Amygdala (tissue), 56 donors: ENCODE results near the gene ATXN7L3.

Experiments
- DNase-seq, 56 donors: peaks; one replicate each; lab custom pipeline; 2025; lab: John Stamatoyannopoulos, UW

ATXN7L3 gene

GRCh38 chr17:44203731-44204440 is 4.2 kb upstream of the ATXN7L3 start:
- DNase-seq: peak in 5 of 56 donors; percentile 2 to 35 (median 8)

DNA sequence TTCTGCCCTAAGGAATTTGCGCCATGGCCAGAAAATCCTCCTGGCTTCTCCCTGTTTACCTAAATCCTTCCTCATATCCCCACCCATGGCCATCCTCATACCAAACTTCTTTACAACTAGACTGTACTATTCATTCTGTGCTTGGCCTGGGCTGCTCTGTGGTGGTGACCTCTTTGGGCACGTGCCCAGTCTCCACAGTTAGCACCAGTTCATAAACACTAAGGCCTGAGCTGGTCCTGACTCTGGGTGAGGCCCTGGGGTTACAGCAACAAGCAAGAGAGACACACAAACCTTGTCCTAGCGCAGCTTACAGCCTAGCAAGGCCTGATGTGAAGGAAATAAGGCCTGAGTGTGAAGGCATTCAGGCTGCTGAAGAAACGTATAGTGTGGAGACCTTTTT is 3.1 kb upstream of the ATXN7L3 start:
- no peak for DNase-seq

DNA sequence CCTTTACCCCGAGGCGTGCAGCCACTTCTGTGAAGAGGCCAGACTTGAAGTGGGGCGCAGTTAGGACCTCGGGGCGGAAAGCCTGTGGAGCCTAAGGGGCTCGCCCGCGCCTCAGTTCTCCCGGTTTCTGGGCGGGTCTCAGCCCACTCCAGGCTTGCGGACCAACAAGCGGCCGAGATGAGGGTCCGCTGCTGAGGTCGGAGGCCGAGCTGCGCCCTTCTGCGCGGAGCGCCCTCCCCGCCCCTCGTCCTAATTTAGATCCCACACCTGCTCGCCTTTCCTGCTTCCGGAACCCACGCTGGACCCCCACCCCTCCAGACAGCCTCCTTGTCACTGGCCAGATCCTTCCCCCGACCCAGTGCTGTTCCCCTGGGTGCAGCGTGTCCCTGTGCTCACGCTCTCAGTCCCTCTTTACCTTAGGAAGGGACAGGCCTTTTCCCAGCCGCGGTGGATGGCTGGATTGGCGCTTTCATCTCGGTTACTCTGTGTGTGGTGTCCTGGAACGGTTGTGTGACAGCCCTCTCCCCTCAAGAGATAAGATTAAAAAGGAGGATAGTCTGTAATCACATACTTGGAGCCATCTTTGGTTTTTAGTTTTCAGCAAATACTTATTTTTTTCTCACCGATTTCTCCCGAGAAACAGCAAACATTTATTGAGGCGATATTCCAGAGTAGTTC is 933 bp upstream of the ATXN7L3 start:
- DNase-seq: peak in 2 of 56 donors; percentile 28 to 59

DNA sequence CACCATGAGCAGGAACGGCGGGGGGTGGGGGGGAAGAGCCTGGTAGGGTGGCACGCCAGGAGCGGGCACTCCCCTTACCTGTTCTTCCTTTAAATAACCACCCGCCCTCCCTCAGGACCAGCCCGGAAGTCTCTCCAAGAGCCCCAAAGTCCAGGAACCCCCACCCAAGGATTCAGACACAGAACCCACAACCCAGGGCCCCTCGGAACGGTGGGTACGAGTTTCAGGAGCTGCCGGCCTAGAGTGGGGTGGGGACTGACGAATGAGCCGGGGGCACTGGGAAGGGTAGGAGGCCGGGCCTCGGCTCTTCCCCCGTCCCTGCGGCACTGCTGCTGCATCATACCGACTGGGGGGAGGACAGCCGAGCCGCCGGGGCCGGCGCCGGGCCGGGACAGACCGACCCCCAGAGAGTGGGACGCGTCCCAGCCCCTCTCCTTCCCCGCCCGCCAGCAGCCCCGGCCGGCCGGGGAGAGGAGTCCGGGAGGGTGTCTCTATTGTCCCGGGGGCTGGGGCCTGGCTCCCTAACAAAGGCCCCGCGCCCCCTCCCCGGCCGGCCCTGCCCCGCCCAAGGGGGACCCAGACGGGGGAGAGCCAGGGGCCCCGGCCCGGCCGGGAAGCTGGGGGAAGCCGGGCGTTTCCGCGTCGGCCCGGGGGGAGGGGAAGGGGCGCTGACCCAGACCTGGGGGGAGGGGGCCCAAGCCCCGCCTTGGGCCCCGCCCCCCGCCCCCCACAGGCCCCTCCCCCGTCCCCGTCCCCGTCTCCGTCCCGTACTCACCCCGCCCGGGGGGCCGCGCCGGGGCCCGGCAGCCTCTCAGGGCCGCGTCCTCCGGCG is 747 bp downstream of the ATXN7L3 start:
- DNase-seq: peak in 29 of 56 donors; percentile 21 to 65 (median 46)

DNA sequence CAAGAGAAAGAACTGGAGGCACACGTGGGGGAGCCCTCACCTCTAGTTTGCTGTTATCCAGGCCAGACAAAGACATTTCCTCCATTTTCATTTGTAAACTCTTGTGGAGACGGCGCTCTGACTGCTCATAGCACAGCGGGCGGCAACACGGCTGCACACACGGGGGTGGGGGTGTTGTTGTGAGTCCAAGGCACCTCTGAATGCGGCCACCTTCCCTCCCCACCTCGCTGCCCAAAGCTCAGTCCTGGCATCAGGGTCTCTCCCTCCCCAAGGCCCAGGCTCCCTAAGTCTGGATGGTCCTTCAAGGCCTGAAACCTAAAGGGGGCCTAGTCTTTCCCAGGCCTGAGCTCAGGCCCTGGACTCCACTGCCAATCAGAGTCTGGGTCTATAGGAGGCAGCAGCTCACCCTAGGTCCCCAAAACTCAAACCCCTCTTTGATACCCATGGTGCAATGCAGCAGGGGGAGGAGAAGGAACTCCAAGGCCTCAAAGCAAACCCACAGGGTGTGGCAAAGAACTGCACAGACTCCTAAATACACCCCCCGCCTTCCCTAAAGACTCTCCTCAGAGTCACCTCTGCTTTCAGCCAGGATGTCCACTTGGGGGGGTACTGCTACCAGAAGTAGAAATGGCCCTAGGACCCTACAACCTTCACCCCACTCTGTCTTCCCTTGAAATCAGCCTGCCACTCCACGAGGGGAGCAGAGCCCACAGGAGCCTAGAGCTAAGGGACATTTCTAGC is 1.5 kb downstream of the ATXN7L3 start:
- DNase-seq: peak in 8 of 56 donors; percentile 10 to 45 (median 26)

DNA sequence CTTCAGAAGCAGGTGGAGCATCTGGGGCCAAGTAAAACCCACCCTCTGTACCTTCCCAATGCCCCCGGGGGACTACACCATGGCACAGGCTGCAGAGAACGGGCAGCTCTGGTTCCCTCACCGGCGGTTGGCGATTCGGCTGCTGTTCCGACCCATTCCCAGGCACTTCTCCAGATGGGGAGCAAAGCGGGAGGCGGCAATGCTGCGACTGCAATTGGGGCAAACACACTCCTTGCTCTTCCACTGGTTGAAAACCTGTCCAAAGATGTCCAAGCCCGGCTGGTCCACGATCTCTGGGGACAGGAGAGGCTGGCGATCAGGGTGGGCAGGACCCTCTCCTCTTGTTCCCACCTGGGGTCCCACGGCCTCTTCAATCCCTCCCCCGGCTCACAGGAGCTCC is 2.6 kb downstream of the ATXN7L3 start:
- no peak for DNase-seq

GRCh38 chr17:44193326-44194084 is 6.2 kb downstream of the ATXN7L3 start:
- DNase-seq: no peak

DNA sequence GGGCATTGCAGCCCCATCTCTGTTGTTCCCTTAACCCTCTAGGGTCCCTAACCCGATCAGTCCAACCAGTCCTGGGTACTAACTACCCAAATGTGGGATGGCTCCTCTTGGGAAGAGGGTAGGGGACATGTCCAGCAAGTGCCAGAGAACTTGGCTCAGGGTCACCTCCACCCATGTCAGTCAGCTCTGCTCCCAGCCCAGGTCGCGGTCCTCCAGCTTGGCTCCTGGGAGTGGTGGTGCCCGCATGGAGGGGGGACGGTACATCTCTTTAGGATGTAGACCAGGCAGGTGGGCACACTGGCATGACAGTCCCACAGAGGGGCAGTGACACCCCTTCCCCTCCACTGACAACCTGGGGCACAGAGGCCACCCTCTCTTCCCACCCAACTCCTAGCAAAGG is 6.9 kb downstream of the ATXN7L3 start:
- DNase-seq: no peak

DNA sequence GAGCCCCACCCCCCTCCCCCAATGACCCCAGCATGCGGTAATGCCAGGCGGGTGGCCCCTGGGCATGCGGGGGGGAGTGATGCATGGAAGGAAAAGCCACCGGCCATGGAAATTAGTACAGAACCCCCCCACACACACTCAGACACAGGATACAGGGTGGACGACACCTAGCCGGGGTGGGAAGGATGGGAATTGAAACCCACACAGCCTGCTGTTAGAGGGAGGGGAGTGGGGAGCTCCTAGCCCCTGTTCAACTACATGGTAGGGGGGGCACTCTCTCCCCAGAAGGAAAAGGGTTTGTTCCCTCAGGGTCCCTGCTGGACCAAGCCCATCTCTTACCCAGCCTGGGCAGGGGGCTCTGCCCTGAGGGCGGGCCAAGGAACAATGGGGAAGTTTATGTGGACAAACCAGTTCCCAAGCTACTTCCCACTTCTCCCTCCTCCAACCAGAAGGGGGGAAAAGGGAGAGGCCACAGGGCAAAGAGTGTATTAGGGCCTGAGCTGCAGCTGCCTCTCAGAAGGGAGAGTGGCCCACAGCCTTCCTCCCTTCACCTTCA is 7.7 kb downstream of the ATXN7L3 start:
- DNase-seq: no peak

GRCh38 chr17:44191369-44191768 is 8.3 kb downstream of the ATXN7L3 start:
- DNase-seq: no peak

GRCh38 chr17:44190481-44190880 is 9.2 kb downstream of the ATXN7L3 start:
- no peak for DNase-seq

DNA sequence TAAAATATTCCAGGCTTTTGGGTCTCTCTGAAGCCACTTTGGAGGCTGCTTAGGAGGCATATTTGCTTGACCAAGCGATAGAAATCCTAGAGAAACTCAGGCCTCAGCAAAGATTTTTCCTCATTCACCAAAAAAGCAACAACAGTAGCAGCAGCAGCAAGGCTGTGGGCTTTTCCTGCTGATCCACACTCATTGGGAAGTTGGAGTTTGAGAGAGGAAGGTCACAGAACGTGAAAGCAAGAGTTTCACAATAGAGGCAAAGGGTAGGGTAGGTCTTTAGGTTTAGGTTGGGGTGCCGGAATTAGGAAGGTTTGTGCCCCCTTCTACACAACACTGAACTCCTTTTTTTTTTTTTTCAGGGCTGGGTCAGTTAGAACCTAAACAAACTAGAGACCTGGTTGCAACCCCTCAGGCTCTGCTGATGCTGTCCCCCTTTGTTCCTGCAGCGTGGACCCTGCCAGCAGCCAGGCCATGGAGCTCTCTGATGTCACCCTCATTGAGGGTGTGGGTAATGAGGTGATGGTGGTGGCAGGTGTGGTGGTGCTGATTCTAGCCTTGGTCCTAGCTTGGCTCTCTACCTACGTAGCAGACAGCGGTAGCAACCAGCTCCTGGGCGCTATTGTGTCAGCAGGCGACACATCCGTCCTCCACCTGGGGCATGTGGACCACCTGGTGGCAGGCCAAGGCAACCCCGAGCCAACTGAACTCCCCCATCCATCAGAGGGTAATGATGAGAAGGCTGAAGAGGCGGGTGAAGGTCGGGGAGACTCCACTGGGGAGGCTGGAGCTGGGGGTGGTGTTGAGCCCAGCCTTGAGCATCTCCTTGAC is 10.9 kb downstream of the ATXN7L3 start:
- DNase-seq: no peak

- DNase-seq: peak in 5 of 56 donors; percentile 79 to 91 (median 86)
Observed at GRCh38 chr17:44187131-44187899, 12.4 kb downstream of the ATXN7L3 start.

DNA sequence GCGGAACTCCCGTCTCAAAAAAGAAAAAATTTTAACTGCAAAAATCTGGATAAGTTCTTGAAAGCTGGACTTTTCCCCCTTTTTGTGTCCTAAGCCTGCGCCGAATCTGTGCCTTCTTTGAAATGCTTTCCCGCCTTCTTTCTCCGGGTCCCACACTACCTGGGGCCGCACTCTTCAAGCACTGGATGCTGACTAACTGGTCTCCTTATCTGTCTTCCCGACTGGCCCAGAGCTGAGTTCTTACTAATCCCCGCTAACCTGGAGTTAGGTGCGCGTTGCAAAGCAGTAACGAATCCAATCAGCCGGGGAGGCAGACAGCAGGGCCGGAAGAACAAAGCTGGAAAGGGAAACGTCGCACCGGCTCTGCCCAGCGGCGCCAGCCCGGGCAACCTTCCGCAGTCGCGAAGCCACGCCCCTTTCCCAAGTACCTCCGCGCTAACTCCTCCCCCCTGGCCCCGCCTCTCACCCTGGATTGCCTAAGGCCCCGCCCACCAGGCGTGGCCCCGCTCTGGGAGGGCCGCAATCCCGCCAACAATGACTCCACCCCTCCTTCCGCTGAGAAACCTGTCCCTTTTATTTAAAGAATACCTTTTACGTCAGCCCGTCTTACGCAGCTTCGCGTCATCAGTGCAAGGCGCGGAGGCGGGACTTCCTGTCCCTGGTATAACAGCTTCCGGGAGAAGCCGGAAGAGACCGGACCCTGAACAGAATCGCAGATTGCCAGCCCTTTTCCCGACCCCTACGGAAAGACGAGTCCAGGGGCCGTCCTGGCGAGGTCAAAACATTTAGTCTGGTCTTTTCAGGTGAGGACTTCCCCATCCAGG is 13.2 kb downstream of the ATXN7L3 start, which contains the start of gene TMUB2:
TMUB2 (plus strand) TSS at position 666 of the 824 bp plus-strand sequence. CDS start 737 bp downstream, outside the sequence.
- peak; percentile 43 to 99 (median 98) for DNase-seq

- no peak for DNase-seq
Observed at GRCh38 chr17:44184212-44184810, 15.4 kb downstream of the ATXN7L3 start.

DNA sequence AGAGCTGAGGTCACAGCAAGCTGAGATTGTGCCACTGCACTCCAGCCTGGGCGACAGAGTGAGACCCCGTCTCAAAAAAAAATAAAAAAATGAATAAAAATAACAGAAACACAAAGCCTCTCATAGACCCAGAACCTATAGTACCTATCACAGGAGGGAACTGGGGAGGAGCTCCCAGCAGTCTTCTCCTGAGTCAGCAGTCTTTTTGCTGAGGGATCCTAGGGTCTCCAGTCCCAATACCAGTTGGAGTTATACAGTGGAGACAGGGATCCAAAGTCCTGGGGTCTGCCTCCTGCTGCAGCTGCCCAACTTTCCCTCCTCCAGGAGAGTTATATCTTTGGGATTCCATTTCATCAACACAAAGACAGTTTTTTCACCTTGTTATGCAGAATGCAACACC is 16.7 kb downstream of the ATXN7L3 start:
- DNase-seq: no peak
